ENCODE data around the gene LY6G6D.

The LY6G6D gene

DNA sequence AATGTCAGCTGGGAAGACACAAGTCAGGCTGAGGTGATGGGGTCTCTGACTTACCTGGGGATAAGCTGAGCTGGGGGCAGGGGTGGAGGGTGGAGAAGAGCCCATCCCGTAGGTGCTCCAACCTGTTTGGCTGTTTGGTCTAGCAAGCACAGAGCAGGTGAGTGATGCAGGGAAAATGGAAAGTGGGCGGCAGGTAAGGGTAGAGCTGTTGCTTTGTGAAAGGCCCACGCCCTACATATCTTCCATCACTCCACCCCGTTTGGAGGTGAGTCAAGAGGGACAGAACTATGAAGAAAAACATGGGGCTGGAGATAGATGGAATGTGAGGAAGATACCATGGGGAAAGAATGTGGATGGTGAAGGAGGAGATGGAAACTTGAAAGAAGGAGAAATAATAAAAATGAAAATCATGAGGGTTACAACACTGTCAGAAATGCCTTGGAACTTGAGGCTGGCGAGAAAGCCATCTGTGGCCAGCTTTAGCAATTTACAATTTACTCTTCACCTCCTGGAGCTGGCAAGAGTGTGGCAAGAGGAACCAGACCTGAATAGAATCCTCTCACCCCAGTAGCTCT is 5.1 kb downstream of the LY6G6D start:
- DNase-seq (ENCODE audit: low spot score): no peak

DNA sequence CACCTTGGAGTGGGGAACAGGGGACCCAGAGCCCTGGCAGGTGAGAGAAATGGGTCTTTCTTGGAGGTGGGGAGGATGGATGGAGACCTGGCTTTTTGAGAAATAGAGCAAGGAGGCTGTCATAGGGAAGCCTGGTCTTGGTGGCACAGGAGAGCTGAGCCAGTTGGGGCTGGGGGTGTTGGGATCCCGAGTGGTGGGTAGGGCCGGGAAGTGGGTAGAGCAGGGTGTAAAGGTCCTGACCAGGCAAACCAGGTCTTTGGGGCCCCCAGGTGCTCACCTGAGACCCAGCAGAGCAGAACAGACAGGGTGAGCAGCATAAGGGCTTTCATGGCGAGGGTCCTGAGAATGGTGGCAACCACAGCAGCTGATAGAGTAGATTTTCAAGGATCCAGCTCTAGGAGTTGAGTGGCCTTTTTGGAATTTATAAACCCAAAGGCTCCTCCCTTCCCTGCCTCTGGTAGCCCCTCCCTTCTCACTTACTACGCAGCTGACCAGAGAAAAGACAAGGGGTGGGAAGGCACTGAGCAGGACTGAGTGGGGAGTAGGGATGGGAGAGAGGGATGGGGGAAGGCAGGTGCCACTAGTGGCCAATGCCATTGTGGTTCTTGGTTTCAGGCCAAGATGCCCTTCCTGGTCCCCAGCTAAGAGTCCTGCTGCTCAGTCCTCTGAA is 6.3 kb downstream of the LY6G6D start, which contains the start of gene LY6G6C:
Gene LY6G6C (minus strand): TSS at position 396 of the 670 bp plus-strand sequence. CDS start 67 bp downstream, at position 329.
- DNase-seq (ENCODE audit: low spot score): no peak

DNA sequence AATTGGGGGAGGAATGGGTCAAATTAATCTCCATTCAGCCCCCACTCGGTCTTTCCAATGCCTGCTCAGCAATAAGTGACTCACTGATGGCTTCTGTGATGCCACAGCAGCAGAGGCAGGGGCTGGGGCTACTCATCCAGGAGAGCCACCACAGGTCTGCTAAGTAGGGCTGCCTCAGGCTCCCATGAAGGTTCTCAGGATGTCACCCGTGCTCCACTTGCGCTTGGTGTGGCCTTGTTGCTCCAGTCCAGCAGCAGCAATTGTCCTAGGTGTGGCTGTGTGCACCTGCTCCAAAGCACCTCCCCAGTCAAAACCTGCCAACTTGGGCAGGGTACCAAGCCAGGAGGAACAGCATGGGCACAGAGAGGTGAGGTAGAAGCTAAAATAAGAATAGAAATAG is 7.0 kb downstream of the LY6G6D start:
- no peak for DNase-seq (ENCODE audit: low spot score)

DNA sequence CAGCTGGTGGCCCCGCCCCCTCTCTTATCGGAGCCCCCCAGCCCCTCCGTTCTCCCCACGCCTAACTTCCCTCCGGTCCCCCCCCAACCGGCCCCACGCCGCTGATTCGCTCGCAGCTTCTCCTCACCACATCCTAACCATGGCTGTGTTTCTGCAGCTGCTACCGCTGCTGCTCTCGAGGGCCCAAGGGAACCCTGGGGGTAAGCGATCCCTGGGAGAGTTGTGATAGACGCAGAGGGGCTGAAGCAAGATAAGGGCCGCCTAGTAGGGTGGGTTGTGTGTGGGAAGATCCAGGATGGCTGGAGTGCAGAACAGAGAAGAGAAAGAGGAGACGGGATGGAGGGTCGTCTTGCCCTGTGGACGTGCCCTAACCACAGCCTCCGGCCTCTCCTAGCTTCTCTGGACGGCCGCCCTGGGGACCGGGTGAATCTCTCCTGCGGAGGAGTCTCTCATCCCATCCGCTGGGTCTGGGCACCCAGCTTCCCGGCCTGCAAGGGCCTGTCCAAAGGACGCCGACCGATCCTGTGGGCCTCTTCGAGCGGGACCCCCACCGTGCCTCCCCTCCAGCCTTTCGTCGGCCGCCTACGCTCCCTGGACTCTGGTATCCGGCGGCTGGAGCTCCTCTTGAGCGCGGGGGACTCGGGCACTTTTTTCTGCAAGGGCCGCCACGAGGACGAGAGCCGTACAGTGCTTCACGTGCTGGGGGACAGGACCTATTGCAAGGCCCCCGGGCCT is 8.3 kb downstream of the LY6G6D start, which contains the start of gene MPIG6B:
Gene MPIG6B (plus strand): TSS at position 129 of the 735 bp plus-strand sequence. CDS start 11 bp downstream, at position 140.
- no peak for DNase-seq (ENCODE audit: low spot score)

DNA sequence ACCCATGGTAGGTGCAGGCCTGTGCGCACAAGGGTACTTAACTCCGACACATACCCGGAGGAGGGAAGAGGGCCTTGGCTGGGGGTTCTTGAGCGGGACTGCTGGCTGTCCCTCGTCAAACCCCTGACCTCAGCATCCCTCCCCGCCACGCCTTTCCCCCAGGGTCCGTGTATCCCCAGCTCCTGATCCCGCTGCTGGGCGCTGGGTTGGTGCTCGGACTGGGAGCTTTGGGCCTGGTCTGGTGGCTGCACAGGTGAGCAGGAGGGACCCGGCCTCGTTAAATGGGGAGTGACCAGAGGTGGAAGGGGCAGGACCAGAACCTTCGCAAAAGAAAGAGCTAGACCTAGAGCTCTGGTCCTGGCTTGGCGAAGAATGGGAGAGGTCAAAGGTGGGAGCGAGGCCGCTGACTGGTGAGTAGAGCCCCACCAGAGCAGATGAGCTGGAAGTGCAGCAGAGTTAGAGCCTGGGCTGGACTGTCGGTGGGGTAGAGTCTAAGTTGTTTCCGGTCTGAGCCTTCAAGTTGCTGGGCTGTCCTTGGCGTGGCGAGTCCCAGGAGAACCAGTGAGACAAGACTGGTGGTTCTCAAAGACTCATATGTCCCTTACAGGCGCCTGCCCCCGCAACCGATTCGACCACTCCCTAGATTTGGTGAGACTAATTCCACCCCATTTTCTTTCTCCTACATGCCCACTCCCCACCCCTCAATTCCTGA is 9.0 kb downstream of the LY6G6D start:
- no peak for DNase-seq (ENCODE audit: low spot score)

DNA sequence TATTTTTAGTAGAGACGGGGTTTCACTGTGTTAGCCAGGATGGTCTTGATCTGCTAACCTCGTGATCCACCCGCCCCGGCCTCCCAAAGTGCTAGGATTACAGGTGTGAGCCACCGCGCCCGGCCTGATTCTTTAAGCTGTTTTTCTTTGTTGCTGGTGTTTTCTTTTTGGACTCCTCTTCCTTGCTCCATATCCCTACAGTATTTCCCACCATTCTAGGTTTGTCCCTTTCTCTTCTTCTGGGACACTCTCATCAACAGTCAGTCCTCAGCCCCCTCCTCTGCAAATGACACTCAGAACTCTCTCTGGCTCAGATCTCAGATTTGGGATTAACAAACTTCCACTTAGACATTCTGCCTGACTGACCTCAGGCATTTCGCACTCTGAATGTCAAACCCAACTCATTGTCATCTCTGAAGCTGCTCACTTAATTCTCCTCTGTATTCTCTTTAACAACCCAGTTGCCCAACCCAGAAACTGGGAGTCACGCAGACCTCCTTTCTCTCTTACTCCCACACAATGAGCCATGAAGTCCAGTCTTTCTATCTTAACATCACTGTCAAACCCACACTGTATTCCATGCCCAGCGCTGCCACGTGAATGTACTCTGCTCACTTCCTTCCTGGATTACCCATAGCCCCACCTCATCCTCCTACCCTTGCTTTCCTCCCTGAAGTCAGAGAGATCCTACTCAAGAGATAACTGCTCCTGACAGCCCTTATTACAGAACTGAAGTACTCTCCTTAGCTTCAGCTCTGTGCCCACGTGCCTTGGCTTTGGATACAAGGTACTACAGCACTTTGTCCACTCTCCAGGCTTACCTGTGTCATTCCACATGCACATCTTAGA is 10.6 kb downstream of the LY6G6D start:
- DNase-seq (ENCODE audit: low spot score): no peak

DNA sequence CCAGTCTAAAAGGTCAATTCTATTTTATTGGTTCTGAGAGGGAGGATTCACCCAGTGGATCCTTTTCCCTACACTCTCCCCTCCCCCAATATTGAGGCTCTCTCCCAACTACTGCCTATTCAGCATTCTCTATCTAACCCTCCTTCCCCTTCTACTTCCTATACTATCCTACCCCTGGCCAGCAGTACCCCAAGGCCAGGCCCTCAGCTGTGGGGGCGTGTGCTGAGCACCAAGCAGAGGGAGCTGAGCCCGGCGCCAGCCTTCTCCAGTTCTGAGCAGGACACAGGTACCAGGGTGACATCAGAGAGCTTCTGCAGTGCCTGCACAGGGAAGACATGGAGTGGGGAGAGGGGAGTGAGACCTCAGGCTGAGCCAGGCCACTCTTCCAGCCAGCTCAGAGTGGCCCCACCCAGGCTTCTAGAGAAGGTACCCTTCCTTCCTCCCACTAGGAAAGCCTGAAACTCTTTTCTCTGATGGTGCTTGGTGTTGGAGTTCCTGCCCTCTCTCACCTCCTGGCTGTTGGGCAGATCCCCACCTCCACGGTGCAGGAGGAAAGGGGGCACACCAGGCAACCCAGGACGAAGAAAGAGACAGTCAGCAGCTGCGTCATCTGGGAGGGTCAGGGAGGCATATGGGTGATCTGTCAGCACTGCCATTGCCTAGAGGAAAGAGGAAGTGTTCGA is 12.0 kb downstream of the LY6G6D start:
- DNase-seq (ENCODE audit: low spot score): no peak

DNA sequence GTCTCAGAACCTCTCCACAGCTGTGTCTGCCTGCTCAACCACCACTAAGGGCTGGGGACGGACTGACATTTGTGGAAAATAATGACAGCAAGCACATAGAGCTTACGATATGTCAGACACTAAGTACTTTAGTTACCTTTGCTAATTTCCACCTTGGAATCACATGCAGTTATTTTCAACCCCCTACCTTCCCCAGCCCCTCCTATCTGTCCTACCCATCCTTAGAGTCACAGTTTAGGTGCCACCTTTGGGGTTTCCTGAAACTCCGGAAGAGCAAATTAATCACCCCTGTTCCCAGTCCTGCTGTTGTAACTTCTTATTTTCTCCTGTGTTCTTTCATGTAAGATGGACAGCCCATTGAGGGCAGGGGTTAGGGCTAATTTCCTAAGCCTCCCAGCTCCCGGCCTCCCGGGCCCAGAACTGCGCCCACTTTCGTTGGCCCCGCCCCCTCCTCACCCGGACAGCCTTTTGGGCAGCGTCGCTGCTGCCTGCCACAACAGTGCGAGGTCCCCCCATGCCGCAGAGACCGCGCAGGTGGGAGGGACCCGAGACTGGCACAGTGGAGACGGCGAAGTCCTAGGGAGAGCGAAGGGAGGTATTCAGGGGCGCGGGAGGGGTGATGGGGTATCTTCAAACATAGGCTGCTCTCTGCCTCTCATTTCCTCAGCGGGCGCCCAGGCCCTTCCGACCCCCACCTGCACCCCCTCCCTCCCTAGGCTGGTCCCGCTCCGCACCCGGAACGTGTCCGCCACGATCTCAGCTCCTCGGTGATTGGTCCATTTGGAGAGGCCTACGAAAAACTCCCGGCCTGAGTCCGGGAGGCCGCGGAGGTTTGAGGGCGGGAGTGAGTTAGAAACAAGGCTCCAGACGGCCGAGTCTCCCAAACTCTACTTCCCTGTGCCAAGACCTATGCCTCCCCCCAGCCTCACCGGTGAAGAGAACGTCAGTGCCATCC is 12.8 kb downstream of the LY6G6D start:
- no peak for DNase-seq (ENCODE audit: low spot score)

DNA sequence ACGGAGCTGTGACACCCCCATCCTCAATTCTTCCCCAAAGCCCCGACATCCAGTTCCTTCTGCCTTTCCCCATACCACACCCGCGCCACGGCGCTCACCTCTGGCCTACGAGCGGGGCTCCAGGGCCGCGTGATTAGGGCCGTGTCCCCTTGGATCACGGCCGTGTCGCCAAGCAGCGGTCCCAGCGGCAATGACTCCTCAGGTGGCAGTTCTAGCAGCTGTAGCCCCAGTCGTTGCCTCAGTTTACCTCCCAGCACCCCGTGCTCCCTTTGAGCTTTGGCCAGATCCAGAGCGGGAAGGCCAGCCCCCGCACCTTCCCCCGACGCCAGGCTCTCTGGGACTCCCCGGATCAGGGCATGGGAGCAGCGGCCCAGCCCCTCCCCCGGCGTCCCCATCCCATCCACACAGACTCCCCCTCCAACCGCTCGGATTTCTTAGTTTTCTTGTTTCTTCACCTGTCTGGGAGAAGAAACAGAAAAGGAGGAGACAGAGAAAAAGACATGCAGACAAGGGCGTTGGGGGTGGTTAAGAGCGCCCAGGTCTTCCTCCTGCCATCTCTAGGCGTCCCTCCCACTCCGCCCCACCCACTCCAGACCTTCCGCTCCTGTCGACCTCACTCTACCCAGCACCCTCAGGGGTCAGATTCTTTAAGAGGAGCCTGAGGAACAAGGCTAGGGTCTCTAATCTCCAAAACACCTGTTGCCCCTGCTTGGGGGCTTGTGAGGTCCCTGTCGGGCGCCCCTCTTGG is 13.8 kb downstream of the LY6G6D start, which contains the start of gene DDAH2:
Gene DDAH2 (minus strand): TSS at position 533 of the 748 bp plus-strand sequence. CDS start 138 bp downstream, at position 395.
- no peak for DNase-seq (ENCODE audit: low spot score)

DNA sequence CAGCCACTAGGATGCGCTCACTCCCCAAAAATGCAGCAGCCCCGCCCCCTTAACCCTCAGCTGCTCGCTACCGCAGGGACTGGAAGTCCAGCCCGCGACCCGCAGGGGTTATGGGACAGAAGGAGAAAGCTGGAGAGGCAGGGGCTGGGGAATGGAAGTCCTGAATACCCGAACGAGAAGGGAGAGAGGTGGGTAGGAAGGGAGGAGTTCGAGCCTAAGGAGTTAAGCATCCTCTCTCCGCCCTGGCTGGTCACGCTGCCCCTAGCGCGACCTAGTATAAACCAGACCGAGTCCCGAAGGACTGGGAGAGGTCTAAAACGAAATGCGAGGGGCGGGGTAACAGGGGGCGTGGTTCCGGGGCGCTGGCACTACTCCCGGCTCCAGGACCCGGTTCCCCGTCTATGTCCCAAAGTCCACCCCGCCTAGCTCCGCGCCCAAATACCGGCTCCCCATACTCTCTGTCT is 14.4 kb downstream of the LY6G6D start:
- peak; percentile 79 for DNase-seq (ENCODE audit: low spot score)

DNA sequence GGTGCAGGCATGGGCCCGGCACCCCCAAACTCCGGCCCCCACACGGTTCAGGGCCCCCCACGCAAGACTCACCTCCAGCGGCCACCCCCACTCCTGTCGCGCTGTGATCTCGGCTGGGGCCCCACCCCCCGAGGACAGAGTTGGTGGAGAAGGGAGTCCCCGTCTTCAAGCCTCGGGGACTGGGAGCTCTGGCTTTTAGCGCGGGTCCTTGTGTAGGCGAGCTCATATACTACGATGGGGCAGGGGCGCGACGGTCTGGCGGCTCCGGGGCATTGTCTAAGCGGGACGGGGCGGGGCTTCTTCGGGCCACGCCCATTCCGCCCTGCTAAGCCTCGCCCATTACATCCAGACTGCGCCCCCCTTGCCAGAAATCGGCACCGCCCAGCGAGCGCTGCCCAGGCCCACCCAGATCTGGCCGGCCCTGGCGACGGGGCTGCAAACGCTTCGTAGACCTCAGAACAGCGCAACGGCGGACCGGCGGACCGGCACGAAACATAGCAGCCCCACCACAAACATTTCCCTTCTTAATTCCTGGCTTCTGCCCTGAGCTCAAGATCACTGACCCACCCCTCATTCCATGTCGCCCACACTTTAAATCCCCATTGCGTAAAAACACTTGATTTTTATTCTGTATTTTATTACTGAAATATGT is 15.0 kb downstream of the LY6G6D start:
- DNase-seq (ENCODE audit: low spot score): peak; percentile 70

DNA sequence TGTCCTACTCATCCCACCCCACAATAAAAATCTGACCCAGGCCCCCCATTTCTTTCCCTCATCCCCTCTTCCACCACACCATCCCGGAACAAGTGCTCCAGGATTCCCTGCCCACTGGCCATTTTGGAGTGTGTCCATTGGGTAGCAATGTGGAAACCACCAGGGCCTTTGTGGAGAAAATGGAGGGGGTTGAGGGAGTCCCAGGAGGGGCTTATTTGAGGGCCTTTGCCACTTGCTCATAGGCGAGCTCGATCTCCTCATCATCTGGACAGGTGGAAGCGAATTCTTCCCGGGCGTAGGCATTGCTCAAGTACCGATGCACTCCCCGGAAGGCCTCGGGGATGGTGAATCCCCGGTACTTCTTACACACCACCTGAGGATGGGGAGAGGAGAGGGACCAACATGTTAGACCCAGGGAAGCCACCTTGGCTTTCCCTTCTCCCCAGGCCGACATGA is 15.5 kb downstream of the LY6G6D start:
- DNase-seq (ENCODE audit: low spot score): no peak

DNA sequence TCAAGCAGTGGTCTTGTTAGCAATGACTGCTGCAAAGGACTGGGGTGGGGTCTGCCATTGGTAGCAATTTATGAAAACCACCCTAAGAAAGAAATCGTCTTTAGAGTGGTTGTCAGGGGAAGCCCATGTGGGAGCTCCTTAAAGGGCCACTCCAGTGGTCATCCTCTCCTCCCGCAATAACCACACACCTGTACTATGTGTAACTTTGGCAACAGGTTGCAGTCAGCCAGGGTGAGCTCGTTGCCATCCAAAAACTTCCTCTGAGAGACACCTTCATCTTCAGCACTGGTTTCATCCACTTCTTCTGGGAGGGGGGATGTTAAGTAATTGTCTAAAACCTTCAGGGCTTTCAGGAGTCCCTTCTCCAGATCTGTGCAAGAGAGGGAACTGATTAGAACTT is 16.9 kb downstream of the LY6G6D start:
- DNase-seq (ENCODE audit: low spot score): no peak

DNA sequence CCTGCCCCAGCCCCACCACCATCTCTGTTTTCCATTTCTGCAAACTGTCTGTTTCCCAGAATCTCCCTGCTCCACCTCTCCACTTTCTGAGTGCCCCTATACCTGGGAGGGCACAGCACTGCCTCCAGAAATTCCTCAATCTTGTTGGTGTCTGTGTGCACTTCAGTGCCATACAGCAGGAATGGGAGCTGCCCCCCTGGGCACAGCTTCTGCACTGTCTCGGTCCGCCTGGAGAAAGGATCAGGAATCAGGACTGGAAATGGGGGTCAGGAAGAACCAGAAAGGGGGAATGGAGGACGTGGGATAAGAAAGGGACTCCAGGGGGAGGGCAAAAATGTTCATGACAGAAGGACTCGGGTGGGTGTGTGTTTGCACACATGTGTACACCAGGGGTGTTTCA is 18.6 kb downstream of the LY6G6D start:
- DNase-seq (ENCODE audit: low spot score): no peak

DNA sequence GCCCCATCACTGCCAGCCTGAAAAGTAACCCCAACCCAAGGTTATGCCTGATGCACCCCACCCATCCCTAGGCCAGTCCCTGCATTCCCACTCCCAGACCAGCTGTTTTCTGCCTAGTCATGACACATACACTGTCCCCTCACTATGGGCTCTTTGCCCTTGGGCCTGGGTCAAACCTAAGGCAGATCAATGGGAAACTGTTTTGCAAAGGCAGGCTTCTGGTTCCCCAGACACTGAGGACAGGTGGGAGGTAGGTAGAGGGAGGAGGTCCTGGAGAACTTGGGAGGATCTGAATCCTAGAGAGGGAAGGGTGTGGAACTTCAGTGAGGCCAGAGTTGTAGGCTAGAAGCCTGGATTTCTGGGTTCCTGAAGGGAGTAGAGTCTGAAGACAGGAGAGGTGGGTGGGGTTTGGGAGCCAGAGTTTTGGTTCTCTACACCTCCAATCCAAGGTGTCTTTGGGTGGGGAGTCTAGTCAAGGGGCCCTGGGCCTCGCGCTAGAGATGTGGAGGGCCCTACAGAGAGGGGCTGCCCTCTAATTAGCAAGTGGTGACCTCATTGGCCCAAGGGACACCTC is 19.2 kb downstream of the LY6G6D start:
- no peak for DNase-seq (ENCODE audit: low spot score)

DNA sequence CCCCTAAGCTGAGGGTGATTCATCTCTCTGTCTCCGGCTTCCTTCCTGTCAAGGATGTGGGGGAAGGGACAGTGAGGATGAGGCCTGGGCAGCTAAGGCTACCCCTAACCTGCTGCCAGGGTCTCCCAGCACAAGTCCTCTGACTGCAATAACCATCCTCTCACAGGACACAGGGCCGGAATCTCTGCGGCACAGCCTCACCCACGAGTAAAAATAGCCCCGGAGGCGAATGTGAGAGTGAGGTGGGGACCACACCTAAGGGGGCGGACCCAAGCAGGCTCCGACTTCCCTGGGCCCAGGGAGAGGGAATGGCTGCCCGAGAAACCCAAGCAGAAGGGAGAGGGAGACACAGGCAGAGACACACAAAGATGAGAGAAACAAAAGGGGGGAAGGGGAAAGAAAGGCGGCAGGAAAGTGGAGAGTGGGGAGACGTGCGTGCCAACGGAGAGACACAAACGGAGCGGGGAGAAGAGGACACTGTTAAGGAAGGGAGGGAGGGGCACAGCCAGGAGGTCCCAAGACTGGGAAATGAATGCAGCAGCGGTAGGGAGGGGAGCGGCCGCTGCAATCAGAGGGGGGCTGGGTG is 19.8 kb downstream of the LY6G6D start:
- DNase-seq (ENCODE audit: low spot score): no peak

DNA sequence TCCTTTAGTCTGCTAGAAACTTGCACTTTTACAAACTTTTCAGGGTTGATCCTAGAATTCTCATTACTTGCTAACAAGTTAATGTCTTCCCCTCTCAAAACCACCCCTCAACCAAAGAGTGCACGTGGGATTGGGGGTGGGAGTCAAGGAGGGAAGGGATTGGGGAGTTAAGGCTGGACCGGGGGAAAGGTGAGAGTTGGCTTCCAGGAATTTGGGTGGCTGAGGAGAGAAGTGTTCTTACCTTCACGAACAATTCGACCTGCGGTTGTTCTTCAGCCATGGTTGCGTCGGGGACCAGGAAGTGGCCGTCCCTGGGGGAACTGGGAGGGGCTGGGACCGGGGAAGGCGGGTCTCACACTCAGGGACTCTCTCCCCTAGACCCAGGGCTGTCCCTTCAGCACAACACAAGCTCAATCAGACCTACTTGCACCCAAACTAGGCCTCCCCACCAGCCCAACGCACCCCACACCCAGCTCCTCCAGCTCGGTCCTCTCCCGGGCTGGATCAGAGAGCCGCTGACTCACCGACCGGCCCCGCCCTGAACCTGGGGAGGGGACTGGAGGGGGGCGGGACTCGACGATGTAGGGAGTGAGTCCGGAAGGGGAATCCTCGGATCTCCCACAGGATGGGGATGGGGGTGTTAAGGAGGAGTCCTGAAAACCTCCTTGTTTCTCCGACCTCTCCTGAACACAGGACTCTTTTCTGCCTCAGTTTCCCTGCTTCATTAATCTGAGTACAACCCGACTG is 21.0 kb downstream of the LY6G6D start, which contains the start of gene CLIC1:
Gene CLIC1 (minus strand): TSS at position 510 of the 747 bp plus-strand sequence. CDS start 230 bp downstream, at position 280.
- no peak for DNase-seq (ENCODE audit: low spot score)

All from putamen (tissue), 1 donor.